HepG2 (cell line): ENCODE results near the gene IFNK. TPM values are rescaled to one million over a fixed set of nuclear protein-coding genes. Genes with fewer than 3 reads are reported as not detected.

Source experiments
- ATAC-seq: fragments of 200-7000 bp; cut with Tn5 transposase; 3 replicates; pipeline ENCODE4 v1.9.1; 2020; ENCODE audit warnings: mild to moderate bottlenecking, moderate library complexity
- BruUV-seq: library from RNA; stranded (reverse); fragments of 400-500 nt; replicated peaks from 2 replicates; lab custom pipeline; 2021; lab: Mats Ljungman, UMichigan
- CTCF ChIA-PET: fragments of 300-600 bp; formaldehyde crosslinking; extraction: SDS; loops from one replicate; lab custom pipeline; 2021; ENCODE audit warnings: low total read pairs, inconsistent platforms, low intra/inter-chr PET ratio; lab: Yijun Ruan, JAX
- POLR2A ChIA-PET: fragments of 350-600 bp; sonication (Branson Sonifier 250); formaldehyde crosslinking; loops from one replicate; lab custom pipeline; 2020; ENCODE audit warnings: antibody characterized with exemption, inconsistent platforms; lab: Yijun Ruan, JAX
- DNase-seq: peaks from one replicate; pipeline ENCODE4 v3.0.0-alpha.2; 2015; ENCODE audit warnings: low spot score
- FAIRE-seq: peaks from 3 replicates; lab custom pipeline; 2011; peaks lifted over from hg19 to GRCh38; lab: Jason Lieb, UNC
- H2AFZ ChIP-seq: one replicate; pipeline ENCODE4 v1.6.1; 2011; ENCODE audit warnings: low read length, inconsistent platforms
- H3K27ac ChIP-seq: fragments of 300-600 bp; 3 replicates; pipeline ENCODE4 v1.8.0; 2011; ENCODE audit warnings: mixed run types, mild to moderate bottlenecking, mixed read lengths, low read length, inconsistent platforms; ENCODE audit not compliant: insufficient read depth; ENCODE audit errors: extremely low read length
- H3K27me3 ChIP-seq, 2 experiments: fragments of 200-600 bp in 1 of 2; 2 replicates in 1 of 2; 3 replicates in 1 of 2; pipeline versions ENCODE4 v1.6.0 to v1.8.0; 2011; ENCODE audit warnings: low read length in 2 of 2, mild to moderate bottlenecking in 2 of 2, moderate library complexity in 2 of 2, inconsistent platforms in 1 of 2; ENCODE audit not compliant: insufficient read depth in 2 of 2, control insufficient read depth in 1 of 2
- H3K36me3 ChIP-seq, 2 experiments: fragments of 200-600 bp in 1 of 2; replicated peaks in 1 of 2; 2 replicates in 1 of 2; 3 replicates in 1 of 2; pipeline versions ENCODE4 v1.5.1 to v1.8.0; 2011; ENCODE audit warnings: low read length in 2 of 2, inconsistent platforms in 1 of 2; ENCODE audit not compliant: insufficient read depth in 2 of 2, control insufficient read depth in 1 of 2
- H3K4me1 ChIP-seq: 2 replicates; pipeline ENCODE4 v1.5.1; 2012; ENCODE audit warnings: low read length, inconsistent platforms; ENCODE audit not compliant: insufficient read depth
- H3K4me2 ChIP-seq: 2 replicates; pipeline ENCODE4 v1.6.0; 2011; ENCODE audit warnings: low read depth, low read length, inconsistent platforms
- H3K4me3 ChIP-seq, 3 experiments: fragments of 200-600 bp in 1 of 3; sonication (generic), shearing (Covaris generic) in 1 of 3; replicated peaks in 1 of 3; 2 replicates each; pipeline ENCODE4 v1.5.1; 2011 to 2016; ENCODE audit warnings: low read length in 3 of 3, inconsistent platforms in 2 of 3, low read depth in 2 of 3, mild to moderate bottlenecking in 2 of 3, control low read depth in 1 of 3, mixed read lengths in 1 of 3; ENCODE audit not compliant: insufficient read depth in 1 of 3
- H3K79me2 ChIP-seq: one replicate; pipeline ENCODE4 v1.6.1; 2011; ENCODE audit warnings: low read length, inconsistent platforms; ENCODE audit not compliant: insufficient read depth
- H3K9ac ChIP-seq: 2 replicates; pipeline ENCODE4 v1.6.0; 2011; ENCODE audit warnings: mild to moderate bottlenecking, low read depth, low read length, inconsistent platforms; ENCODE audit not compliant: insufficient read depth
- H3K9me3 ChIP-seq: 2 replicates; pipeline ENCODE4 v1.5.1; 2012; ENCODE audit warnings: mild to moderate bottlenecking, low read length
- H4K20me1 ChIP-seq: 2 replicates; pipeline ENCODE4 v1.6.0; 2011; ENCODE audit warnings: inconsistent platforms, mild to moderate bottlenecking, low read length, moderate library complexity; ENCODE audit not compliant: insufficient read depth
- CREB1 ChIP-seq, 2 experiments: fragments of 450-650 bp in 1 of 2; IDR thresholded peaks; 2 replicates each; pipeline ENCODE4 v1.6.1; 2016 to 2017; ENCODE audit warnings: control low read depth in 1 of 2, mild to moderate bottlenecking in 1 of 2, missing compliant biosample characterization in 1 of 2, missing genetic modification characterization in 1 of 2
- CREM ChIP-seq, 2 experiments: sonication (generic) in 1 of 2; formaldehyde crosslinking in 1 of 2; IDR thresholded peaks; 2 replicates each; pipeline versions ENCODE4 v1.4.0 to v1.6.1; 2016 to 2020; ENCODE audit warnings: antibody characterized with exemption in 1 of 2, mild to moderate bottlenecking in 1 of 2, missing genetic modification reagents in 1 of 2
- CSRNP2 ChIP-seq: sonication (generic); formaldehyde crosslinking; conservative IDR thresholded peaks from 2 replicates; pipeline ENCODE4 v1.8.0; 2022; ENCODE audit warnings: low read depth, missing genetic modification reagents
- DPF2 ChIP-seq: sonication (generic); formaldehyde crosslinking; IDR thresholded peaks from 2 replicates; pipeline ENCODE4 v1.4.0; 2020; ENCODE audit warnings: mild to moderate bottlenecking, low read depth, missing genetic modification reagents, borderline replicate concordance
- GATAD2A ChIP-seq: IDR thresholded peaks from 2 replicates; pipeline ENCODE4 v1.6.1; 2016
- HINFP ChIP-seq: sonication (generic); formaldehyde crosslinking; IDR thresholded peaks from 2 replicates; pipeline ENCODE4 v1.4.0; 2020; ENCODE audit warnings: low read depth, mild to moderate bottlenecking, missing genetic modification reagents
- LCORL ChIP-seq, 2 experiments: fragments of 450-650 bp in 1 of 2; sonication (generic) in 1 of 2; formaldehyde crosslinking in 1 of 2; IDR thresholded peaks; 2 replicates each; pipeline versions ENCODE4 v1.5.0 to v1.6.1; 2017 to 2020; ENCODE audit warnings: antibody characterized with exemption in 1 of 2, missing genetic modification reagents in 1 of 2
- MED1 ChIP-seq: sonication (generic); formaldehyde crosslinking; IDR thresholded peaks from 2 replicates; pipeline ENCODE4 v1.4.0; 2020; ENCODE audit warnings: missing genetic modification reagents
- NCOR1 ChIP-seq: fragments of 200-600 bp; sonication (generic); IDR thresholded peaks from 2 replicates; pipeline ENCODE4 v1.7.0; 2017; ENCODE audit warnings: antibody characterized with exemption, low read length, borderline replicate concordance
- PCBP2 ChIP-seq: fragments of 200-400 bp; formaldehyde crosslinking; optimal IDR thresholded peaks from 2 replicates; pipeline ENCODE3; 2018; ENCODE audit warnings: low read length, low read depth; ENCODE audit not compliant: poor library complexity, severe bottlenecking
- SKIL ChIP-seq: sonication (generic); formaldehyde crosslinking; IDR thresholded peaks from 2 replicates; pipeline ENCODE4 v1.8.0; 2022; ENCODE audit warnings: missing genetic modification reagents, mild to moderate bottlenecking, moderate library complexity, borderline replicate concordance
- ZNF720 ChIP-seq: sonication (generic); formaldehyde crosslinking; IDR thresholded peaks from 2 replicates; pipeline ENCODE4 v1.4.0; 2020; ENCODE audit warnings: missing genetic modification reagents
- WGBS: methylation state at CpG from one replicate; pipeline ENCODE4 v1.1.6; 2017; ENCODE audit warnings: low lambda C conversion rate; 5-methylcytosine and 5-hydroxymethylcytosine counted together
- in situ Hi-C: cut with HindIII; loops from 2 replicates; pipeline ENCODE4 v1.10.0; 2017; ENCODE audit warnings: low pct_unique_long_range_greater_than_20kb; ENCODE audit not compliant: extremely low pct_ligation_motif_present
- intact Hi-C: fragments of 100-400 bp; cut with micrococcal nuclease; formaldehyde crosslinking; loops from one replicate; pipeline ENCODE4 v1.10.0; 2022; ENCODE audit not compliant: unreplicated experiment
- polyA plus RNA-seq, 8 experiments: library from polyadenylated mRNA; depleted of rRNA in 3 of 8; stranded (reverse) in 7 of 8; unstranded in 1 of 8; fragments of >200 nt; fragmentation: Illumina TruSeq in 4 of 8; extraction: Trizol in 4 of 8; gene quantifications; 2 replicates each; pipeline versions ENCODE4 v1.2.1 to v1.2.3, GENCODE V29; 2011 to 2016; ENCODE audit warnings: low read depth in 4 of 8, missing spikeins in 1 of 8, mixed read lengths in 1 of 8; ENCODE audit not compliant: insufficient read depth in 1 of 8
- total RNA-seq, 5 experiments: library from RNA; depleted of rRNA; stranded (reverse); fragments of >200 nt; fragmentation: Illumina TruSeq; extraction: Trizol; gene quantifications; 2 replicates each; pipeline ENCODE4 v1.2.3, GENCODE V29; 2016; ENCODE audit warnings: low read depth in 1 of 5

IFNK gene
- total and polyA plus RNA-seq, 2 of the 13 experiments (the other 11 are each of a cell fraction or from before 2014, with no cell fraction given): not detected

GRCh38 chr9:27539479-27540441 is 15.7 kb downstream of the IFNK start:
- Histone ChIP-seq H3K4me2 (peak overlapping the region; percentile 48), H3K9ac (no peak overlapping the region; the same call in 1 of the 2 replicates), H3K4me1 (peaks cover 44% of the 10 kb centered on the region), H3K4me3 (no peak overlapping the region), H3K9me3 (no peaks in the 10 kb centered on the region), H4K20me1 (no peaks in the 10 kb centered on the region), H3K79me2 (no peaks in the 10 kb centered on the region), H3K36me3 (no peaks in the 10 kb centered on the region), H2AFZ (no peak overlapping the region), H3K27ac (peak overlapping the region; percentile 25), H3K27me3 (no peaks in the 10 kb centered on the region)
- in situ Hi-C loops (no loop called here), intact Hi-C loops (no loop called here)
- WGBS: 24% methylated on average over 5 of the region's 5 CpGs
- FAIRE-seq (peak; percentile 56), DNase-seq (peak; percentile 55), ATAC-seq (peak; percentile 73)
- BruUV-seq: no TSS peak
- ChIA-PET POLR2A (no interaction called here), CTCF (no interaction called here)
- peak; percentile 68 for TF ChIP-seq GATAD2A (CRISPR knock-in tag)
- TF ChIP-seq MED1: peak; percentile 31; the same call in 1 of the 2 replicates
- TF ChIP-seq ZNF720 (CRISPR knock-in tag): no peak
- TF ChIP-seq HINFP: no peak
- 0 out of 2 replicates have a peak, but pooled peaks have one; percentile 18 for TF ChIP-seq SKIL (CRISPR knock-in tag)
- no peak for TF ChIP-seq CSRNP2 (CRISPR knock-in tag)
- no peak for TF ChIP-seq CREB1 (IDR thresholded peaks at IDR 0.05)
- TF ChIP-seq CREB1 (CRISPR knock-in tag; IDR thresholded peaks at IDR 0.05): 0 out of 2 replicates have a peak, but pooled peaks have one; percentile 37
- TF ChIP-seq LCORL (IDR thresholded peaks at IDR 0.05): no peak
- TF ChIP-seq LCORL (CRISPR knock-in tag; IDR thresholded peaks at IDR 0.05): peak; percentile 68; the same call in 1 of the 2 replicates
- peak; percentile 75 for TF ChIP-seq DPF2 (CRISPR knock-in tag)
- TF ChIP-seq NCOR1: peak; percentile 75; the same call in 1 of the 2 replicates
- no peak for TF ChIP-seq PCBP2
- peak; percentile 51 for TF ChIP-seq CREM (IDR thresholded peaks at IDR 0.05)
- no peak for TF ChIP-seq CREM (CRISPR knock-in tag; IDR thresholded peaks at IDR 0.05)
